Gastrocnemius medialis (tissue), 4 donors: ENCODE results near the gene SPO11. TPM values are rescaled to one million over a fixed set of nuclear protein-coding genes. Genes with fewer than 3 reads are reported as not detected.

Experiments
- ATAC-seq, 2 donors: fragments of 150-250 bp; one replicate each; pipeline ENCODE4 v1.9.1; 2016
- DNase-seq, 2 donors: peaks; one replicate each; pipeline ENCODE4 v3.0.0-alpha.2; 2019
- H3K27ac ChIP-seq, 4 donors: fragments of 200-600 bp; sonication (generic); 1 replicate in 1 of 4; 2 replicates in 3 of 4; pipeline ENCODE4 v1.5.1; 2016 to 2018; ENCODE audit warnings: mild to moderate bottlenecking in 2 of 4, moderate library complexity in 1 of 4
- H3K27me3 ChIP-seq, 3 donors: fragments of 200-600 bp; sonication (generic) in 2 of 3; 1 replicate in 1 of 3; 2 replicates in 2 of 3; pipeline versions ENCODE4 v1.5.1 to v1.6.0; 2016 to 2019; ENCODE audit warnings: mild to moderate bottlenecking in 1 of 3, moderate library complexity in 1 of 3
- H3K36me3 ChIP-seq, 2 donors: fragments of 200-600 bp; sonication (generic) in 1 of 2; one replicate each; pipeline ENCODE4 v1.5.1; 2017 to 2018
- H3K4me1 ChIP-seq, 2 donors: fragments of 200-600 bp; sonication (generic) in 1 of 2; one replicate each; pipeline ENCODE4 v1.5.1; 2016 to 2017; ENCODE audit warnings: mild to moderate bottlenecking in 2 of 2
- H3K4me3 ChIP-seq, 4 donors: fragments of 200-600 bp; sonication (generic) in 3 of 4; 1 replicate in 1 of 4; 2 replicates in 3 of 4; pipeline ENCODE4 v1.5.1; 2016 to 2019; ENCODE audit warnings: mild to moderate bottlenecking in 2 of 4
- H3K9me3 ChIP-seq, 3 donors: fragments of 200-600 bp; sonication (generic) in 2 of 3; 1 replicate in 1 of 3; 2 replicates in 2 of 3; pipeline ENCODE4 v1.5.1; 2016 to 2019
- POLR2A ChIP-seq, 2 donors: fragments of 450-650 bp; IDR thresholded peaks; one replicate each; pipeline ENCODE4 v1.6.1; 2017; ENCODE audit warnings: antibody characterized with exemption in 2 of 2, mild to moderate bottlenecking in 2 of 2, moderate library complexity in 2 of 2
- in situ Hi-C, 4 donors: fragments of 200-750 bp; cut with MboI; loops; one replicate each; pipeline versions ENCODE4 v1.15.0 to v1.8.0; 2017; ENCODE audit warnings: low sequenced_read_pairs in 4 of 4
- intact Hi-C: fragments of 100-400 bp; cut with DNase I; formaldehyde crosslinking; loops from one replicate; pipeline ENCODE4 v1.15.1; 2023; ENCODE audit warnings: low total_unique reads
- total RNA-seq, 4 donors: library from RNA; depleted of rRNA; stranded (reverse); fragments of >200 nt; gene quantifications; one replicate each; pipeline versions ENCODE4 v1.1.0 to v1.2.3, GENCODE V29; 2016
- TF ChIP-seq, protein P1 (sequence below), 5 experiments: fragments of 450-650 bp in 3 of 5; fragments of 200-600 bp in 2 of 5; sonication (generic) in 2 of 5; IDR thresholded peaks in 4 of 5; conservative IDR thresholded peaks in 1 of 5; 1 replicate in 4 of 5; 2 replicates in 1 of 5; pipeline ENCODE4 v1.5.1; 2016 to 2019; ENCODE audit warnings: antibody characterized with exemption in 5 of 5, mild to moderate bottlenecking in 3 of 5, moderate library complexity in 3 of 5

The SPO11 gene
- total RNA-seq, 4 donors from 2014 or later, result not detected

DNA sequence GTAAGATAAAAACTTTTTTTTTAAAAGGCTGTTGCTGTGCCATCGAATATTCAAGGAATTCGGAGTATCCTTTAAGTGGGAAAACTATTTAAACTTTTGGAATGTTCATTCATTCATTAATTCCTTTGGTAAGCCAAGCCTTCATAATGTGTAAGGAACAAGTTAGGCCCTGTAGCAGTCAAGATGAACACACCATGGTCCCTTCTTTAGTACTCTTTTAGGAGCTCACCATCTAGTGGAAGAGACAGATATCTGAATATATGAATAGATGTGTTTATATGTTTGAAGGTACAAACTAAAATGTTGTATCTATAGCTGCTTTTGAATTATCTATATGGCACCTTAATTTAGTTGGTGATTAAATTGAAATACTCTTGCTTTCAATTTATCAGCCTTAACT, 5.8 kb downstream of the SPO11 start:
- TF ChIP-seq POLR2A (IDR thresholded peaks at IDR 0.05), result no peak
- TF ChIP-seq, protein P1, sequence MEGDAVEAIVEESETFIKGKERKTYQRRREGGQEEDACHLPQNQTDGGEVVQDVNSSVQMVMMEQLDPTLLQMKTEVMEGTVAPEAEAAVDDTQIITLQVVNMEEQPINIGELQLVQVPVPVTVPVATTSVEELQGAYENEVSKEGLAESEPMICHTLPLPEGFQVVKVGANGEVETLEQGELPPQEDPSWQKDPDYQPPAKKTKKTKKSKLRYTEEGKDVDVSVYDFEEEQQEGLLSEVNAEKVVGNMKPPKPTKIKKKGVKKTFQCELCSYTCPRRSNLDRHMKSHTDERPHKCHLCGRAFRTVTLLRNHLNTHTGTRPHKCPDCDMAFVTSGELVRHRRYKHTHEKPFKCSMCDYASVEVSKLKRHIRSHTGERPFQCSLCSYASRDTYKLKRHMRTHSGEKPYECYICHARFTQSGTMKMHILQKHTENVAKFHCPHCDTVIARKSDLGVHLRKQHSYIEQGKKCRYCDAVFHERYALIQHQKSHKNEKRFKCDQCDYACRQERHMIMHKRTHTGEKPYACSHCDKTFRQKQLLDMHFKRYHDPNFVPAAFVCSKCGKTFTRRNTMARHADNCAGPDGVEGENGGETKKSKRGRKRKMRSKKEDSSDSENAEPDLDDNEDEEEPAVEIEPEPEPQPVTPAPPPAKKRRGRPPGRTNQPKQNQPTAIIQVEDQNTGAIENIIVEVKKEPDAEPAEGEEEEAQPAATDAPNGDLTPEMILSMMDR (IDR thresholded peaks at IDR 0.05 in 4 of 5, conservative IDR thresholded peaks at IDR 0.05 in 1 of 5), result no peak
- no peak for ATAC-seq
- peaks cover 8 to 25% (median 16%) of the 10 kb centered on the region in 3 donors for H3K27me3 ChIP-seq

DNA sequence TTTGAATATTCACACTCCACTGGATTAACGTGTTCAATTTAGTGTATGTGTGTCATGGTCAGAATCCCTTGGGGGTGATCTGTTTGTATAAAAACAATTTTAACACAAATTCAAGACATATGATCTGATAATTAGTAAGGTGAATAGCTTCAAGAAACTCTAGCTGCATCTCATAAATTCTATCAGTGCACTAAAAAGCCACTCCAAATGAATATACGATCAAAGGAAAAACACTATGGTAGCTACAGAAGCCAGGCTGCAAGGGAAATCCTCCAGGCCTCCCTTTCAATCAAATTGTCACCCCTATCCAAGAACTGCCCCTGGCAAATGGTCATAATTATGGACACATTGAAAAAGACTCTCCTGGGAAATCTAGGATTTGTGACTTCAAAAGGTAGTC, 12.1 kb downstream of the SPO11 start:
- DNase-seq (no peak), ATAC-seq (no peak)
- H3K4me3 ChIP-seq, result no peak overlapping the region
- H3K36me3 ChIP-seq, result no peaks in the 10 kb centered on the region
- intact Hi-C loops (loop anchor here (1.0 kb wide), 1 partner anchor 252 kb away; no protein-coding TSS in a partner anchor), in situ Hi-C loops (loop anchor here (10.0 to 25.0 kb wide), 4 partner anchors 247 to 779 kb away; no protein-coding TSS in a partner anchor)
- TF ChIP-seq POLR2A (IDR thresholded peaks at IDR 0.05), result no peak
- TF ChIP-seq, protein P1 (IDR thresholded peaks at IDR 0.05 in 4 of 5, conservative IDR thresholded peaks at IDR 0.05 in 1 of 5), result no peak
- no peaks in the 10 kb centered on the region for H3K9me3 ChIP-seq
- H3K4me1 ChIP-seq, result no peaks in the 10 kb centered on the region
- no peak overlapping the region for H3K27ac ChIP-seq
- H3K27me3 ChIP-seq, result peaks cover 0 to 5% (median 0%) of the 10 kb centered on the region in 3 donors

More for the DNA sequence above, 5.8 kb downstream of the SPO11 start:
- H3K9me3 ChIP-seq, result no peaks in the 10 kb centered on the region
- no peaks in the 10 kb centered on the region for H3K36me3 ChIP-seq
- H3K4me1 ChIP-seq, result no peaks in the 10 kb centered on the region
- DNase-seq, result no peak
- intact Hi-C loops (no loop called here), in situ Hi-C loops (loop anchor here in 3 of 4 donors (25.0 kb wide), 2 partner anchors 248 to 773 kb away; no protein-coding TSS in a partner anchor)
- no peak overlapping the region for H3K27ac ChIP-seq
- no peak overlapping the region for H3K4me3 ChIP-seq

DNA sequence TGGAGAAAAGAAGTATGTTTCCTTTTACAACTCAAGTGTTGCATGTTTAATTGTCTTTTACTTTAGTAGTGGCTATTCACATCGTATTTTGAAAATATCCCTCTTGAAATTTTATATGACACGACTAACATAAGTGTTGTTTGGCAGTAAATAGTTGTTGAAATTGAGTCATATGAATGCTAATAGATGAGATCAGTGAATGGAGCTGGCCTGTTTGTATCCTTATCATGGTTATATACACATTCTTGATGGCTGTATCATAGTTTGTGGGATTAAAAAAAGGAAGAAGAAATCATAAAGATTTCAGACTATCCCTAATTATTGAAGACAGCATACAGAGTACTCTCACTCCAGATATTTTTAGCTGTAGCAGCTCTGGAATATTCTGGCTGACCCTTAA, 13.2 kb downstream of the SPO11 start:
- in situ Hi-C loops (loop anchor here (10.0 to 25.0 kb wide), 4 partner anchors 248 to 781 kb away; no protein-coding TSS in a partner anchor), intact Hi-C loops (loop anchor here (1.0 kb wide), 1 partner anchor 254 kb away; no protein-coding TSS in a partner anchor)
- no peaks in the 10 kb centered on the region for H3K4me1 ChIP-seq
- H3K27ac ChIP-seq, result no peak overlapping the region
- H3K4me3 ChIP-seq, result no peak overlapping the region
- no peak for DNase-seq
- no peak for TF ChIP-seq POLR2A (IDR thresholded peaks at IDR 0.05)
- TF ChIP-seq, protein P1 (IDR thresholded peaks at IDR 0.05 in 4 of 5, conservative IDR thresholded peaks at IDR 0.05 in 1 of 5), result no peak
- no peak for ATAC-seq
- peaks cover 0 to 4% (median 0%) of the 10 kb centered on the region in 3 donors for H3K27me3 ChIP-seq
- H3K36me3 ChIP-seq, result no peaks in the 10 kb centered on the region
- H3K9me3 ChIP-seq, result no peaks in the 10 kb centered on the region

DNA sequence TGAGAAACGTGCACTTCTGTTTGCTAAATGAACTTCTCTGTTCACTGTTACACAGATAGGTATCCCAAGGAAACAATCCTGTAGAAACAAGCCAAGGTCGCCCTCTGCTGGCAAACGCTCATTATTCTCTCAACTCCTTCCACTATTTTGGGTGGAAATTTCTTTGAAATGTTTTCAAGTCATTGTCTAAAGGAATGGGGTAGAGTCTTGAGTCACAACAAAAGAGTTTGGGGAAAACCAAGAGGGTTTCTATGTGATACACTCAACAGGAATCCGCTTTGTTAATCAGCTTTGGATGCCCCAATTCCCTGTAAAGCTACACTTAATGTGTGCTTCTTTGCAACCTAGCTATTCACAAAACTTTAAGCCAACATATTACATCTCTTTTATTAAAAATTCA, 16.9 kb downstream of the SPO11 start:
- Histone ChIP-seq H3K36me3 (no peaks in the 10 kb centered on the region), H3K27me3 (no peaks in the 10 kb centered on the region), H3K27ac (no peak overlapping the region), H3K4me3 (no peak overlapping the region), H3K9me3 (no peaks in the 10 kb centered on the region), H3K4me1 (no peaks in the 10 kb centered on the region)
- peak; percentile 20 to 43 for DNase-seq
- TF ChIP-seq POLR2A (IDR thresholded peaks at IDR 0.05), result no peak
- TF ChIP-seq, protein P1 (IDR thresholded peaks at IDR 0.05 in 4 of 5, conservative IDR thresholded peaks at IDR 0.05 in 1 of 5), result peak; percentile 36 to 69 (median 49)
- ATAC-seq, result peak in 1 of 2 donors; percentile 45
- in situ Hi-C loops, result loop anchor here (10.0 to 25.0 kb wide), 4 partner anchors 252 to 784 kb away; no protein-coding TSS in a partner anchor
- intact Hi-C loops, result loop anchor here (1.0 kb wide), 1 partner anchor 254 kb away; no protein-coding TSS in a partner anchor
